ENCODE measurements around the gene TMEM178B.
"Not testable (repeated sequence)": the region's sequence is repeated elsewhere in the genome, so short reads cannot be mapped to it uniquely, and the experiment has no call there.

TMEM178B gene

GRCh38 chr7:141360416-141360760 lies 286.5 kb downstream of the TMEM178B start:
- Mint-ChIP-seq H3K9me3 (no peaks in the 10 kb centered on the region), H3K4me1 (no peaks in the 10 kb centered on the region), H3K27ac (no peak overlapping the region), H3K4me3 (no peak overlapping the region), H3K27me3 (no peaks in the 10 kb centered on the region)
- ATAC-seq (no peak), DNase-seq (no peak)

GRCh38 chr7:141360803-141361202 lies 286.9 kb downstream of the TMEM178B start:
- Mint-ChIP-seq H3K27me3 (no peaks in the 10 kb centered on the region), H3K4me1 (no peaks in the 10 kb centered on the region), H3K27ac (no peak overlapping the region)

GRCh38 chr7:141361479-141361878 lies 287.6 kb downstream of the TMEM178B start:
- H3K9me3 Mint-ChIP-seq = no peaks in the 10 kb centered on the region
- H3K27me3 Mint-ChIP-seq = no peaks in the 10 kb centered on the region
- no peak overlapping the region for H3K27ac Mint-ChIP-seq
- no peak overlapping the region for H3K4me3 Mint-ChIP-seq
- H3K4me1 Mint-ChIP-seq = no peaks in the 10 kb centered on the region
- DNase-seq (no peak), ATAC-seq (no peak)

More at GRCh38 chr7:141360803-141361202, 286.9 kb downstream of the TMEM178B start:
- no peak for ATAC-seq
- Mint-ChIP-seq H3K9me3 (no peaks in the 10 kb centered on the region), H3K4me3 (no peak overlapping the region)
- DNase-seq = no peak

GRCh38 chr7:141361960-141362359 lies 288.1 kb downstream of the TMEM178B start:
- Mint-ChIP-seq H3K9me3 (no peaks in the 10 kb centered on the region), H3K27me3 (no peaks in the 10 kb centered on the region), H3K4me3 (no peak overlapping the region), H3K4me1 (no peaks in the 10 kb centered on the region), H3K27ac (no peak overlapping the region)
- DNase-seq (no peak), ATAC-seq (no peak)

GRCh38 chr7:141362580-141363435 lies 288.9 kb downstream of the TMEM178B start:
- no peak for DNase-seq
- ATAC-seq = no peak
- Mint-ChIP-seq H3K4me1 (no peaks in the 10 kb centered on the region), H3K27me3 (no peaks in the 10 kb centered on the region), H3K9me3 (no peaks in the 10 kb centered on the region), H3K27ac (no peak overlapping the region), H3K4me3 (no peak overlapping the region)

GRCh38 chr7:141363748-141364147 lies 289.9 kb downstream of the TMEM178B start:
- no peak for ATAC-seq

GRCh38 chr7:141366091-141366621 lies 292.3 kb downstream of the TMEM178B start:
- Mint-ChIP-seq H3K27ac (no peak overlapping the region), H3K27me3 (peaks cover 7% of the 10 kb centered on the region), H3K4me1 (no peaks in the 10 kb centered on the region), H3K4me3 (no peak overlapping the region), H3K9me3 (no peaks in the 10 kb centered on the region)
- no peak for ATAC-seq
- DNase-seq = no peak

More at GRCh38 chr7:141363748-141364147, 289.9 kb downstream of the TMEM178B start:
- H3K9me3 Mint-ChIP-seq = no peaks in the 10 kb centered on the region
- no peak for DNase-seq
- no peaks in the 10 kb centered on the region for H3K27me3 Mint-ChIP-seq
- H3K27ac Mint-ChIP-seq = no peak overlapping the region
- H3K4me1 Mint-ChIP-seq = no peaks in the 10 kb centered on the region
- no peak overlapping the region for H3K4me3 Mint-ChIP-seq

GRCh38 chr7:141369422-141369821 lies 295.6 kb downstream of the TMEM178B start:
- no peaks in the 10 kb centered on the region for H3K9me3 Mint-ChIP-seq
- H3K27ac Mint-ChIP-seq = no peak overlapping the region
- no peaks in the 10 kb centered on the region for H3K4me1 Mint-ChIP-seq
- no peak for DNase-seq
- peaks cover 7% of the 10 kb centered on the region for H3K27me3 Mint-ChIP-seq
- no peak for ATAC-seq
- no peak overlapping the region for H3K4me3 Mint-ChIP-seq

- H3K27ac Mint-ChIP-seq = peak overlapping the region in 1 of 2 donors; percentile 55
These were observed 296.3 kb downstream of the TMEM178B start for GRCh38 chr7:141370178-141370577.

GRCh38 chr7:141370650-141371049 lies 296.8 kb downstream of the TMEM178B start:
- Mint-ChIP-seq H3K4me1 (no peaks in the 10 kb centered on the region), H3K27ac (no peak overlapping the region), H3K27me3 (peaks cover 7% of the 10 kb centered on the region), H3K4me3 (no peak overlapping the region), H3K9me3 (no peaks in the 10 kb centered on the region)
- no peak for DNase-seq
- no peak for ATAC-seq

More at GRCh38 chr7:141370178-141370577, 296.3 kb downstream of the TMEM178B start:
- Mint-ChIP-seq H3K4me1 (no peaks in the 10 kb centered on the region), H3K4me3 (no peak overlapping the region), H3K9me3 (no peaks in the 10 kb centered on the region), H3K27me3 (peaks cover 7% of the 10 kb centered on the region)
- no peak for ATAC-seq
- DNase-seq = no peak

GRCh38 chr7:141374425-141374824 lies 300.6 kb downstream of the TMEM178B start:
- no peak overlapping the region for H3K27ac Mint-ChIP-seq
- no peaks in the 10 kb centered on the region for H3K9me3 Mint-ChIP-seq
- no peaks in the 10 kb centered on the region for H3K4me1 Mint-ChIP-seq
- no peak for ATAC-seq
- peaks cover 12% of the 10 kb centered on the region for H3K27me3 Mint-ChIP-seq
- no peak for DNase-seq
- no peak overlapping the region for H3K4me3 Mint-ChIP-seq

GRCh38 chr7:141375442-141375841 lies 301.6 kb downstream of the TMEM178B start:
- Mint-ChIP-seq H3K4me3 (no peak overlapping the region), H3K9me3 (no peaks in the 10 kb centered on the region), H3K27me3 (peaks cover 5% of the 10 kb centered on the region), H3K4me1 (no peaks in the 10 kb centered on the region), H3K27ac (no peak overlapping the region)
- DNase-seq (no peak), ATAC-seq (no peak)

GRCh38 chr7:141377906-141378305 lies 304.0 kb downstream of the TMEM178B start:
- Mint-ChIP-seq H3K27ac (no peak overlapping the region), H3K9me3 (no peaks in the 10 kb centered on the region), H3K27me3 (peaks cover 5% of the 10 kb centered on the region), H3K4me3 (no peak overlapping the region), H3K4me1 (no peaks in the 10 kb centered on the region)
- DNase-seq (no peak), ATAC-seq (no peak)

- Mint-ChIP-seq H3K9me3 (no peaks in the 10 kb centered on the region), H3K27ac (no peak overlapping the region), H3K4me1 (no peaks in the 10 kb centered on the region), H3K4me3 (no peak overlapping the region), H3K27me3 (peaks cover 5% of the 10 kb centered on the region)
- ATAC-seq = no peak
- DNase-seq = no peak
These were observed 304.5 kb downstream of the TMEM178B start for GRCh38 chr7:141378405-141378804.

GRCh38 chr7:141381794-141382427 lies 308.0 kb downstream of the TMEM178B start:
- Mint-ChIP-seq H3K4me1 (no peaks in the 10 kb centered on the region), H3K4me3 (no peak overlapping the region), H3K27me3 (peaks cover 19% of the 10 kb centered on the region), H3K27ac (no peak overlapping the region), H3K9me3 (no peaks in the 10 kb centered on the region)
- ATAC-seq = no peak
- DNase-seq = no peak

- not testable (repeated sequence) for H3K9me3 Mint-ChIP-seq, ATAC-seq, H3K4me1 Mint-ChIP-seq, DNase-seq, H3K27ac Mint-ChIP-seq, H3K4me3 Mint-ChIP-seq
- H3K27me3 Mint-ChIP-seq = peaks cover 25% of the 10 kb centered on the region
These were observed 309.5 kb downstream of the TMEM178B start for GRCh38 chr7:141383356-141383755.
